GM21447 (cell line): ENCODE results near the gene COX4I1.

Source experiments
- ATAC-seq: cut with Tn5 transposase; IDR thresholded peaks from one replicate; pipeline ENCODE4 v1.9.1; 2021; ENCODE audit not compliant: unreplicated experiment

The COX4I1 gene

DNA sequence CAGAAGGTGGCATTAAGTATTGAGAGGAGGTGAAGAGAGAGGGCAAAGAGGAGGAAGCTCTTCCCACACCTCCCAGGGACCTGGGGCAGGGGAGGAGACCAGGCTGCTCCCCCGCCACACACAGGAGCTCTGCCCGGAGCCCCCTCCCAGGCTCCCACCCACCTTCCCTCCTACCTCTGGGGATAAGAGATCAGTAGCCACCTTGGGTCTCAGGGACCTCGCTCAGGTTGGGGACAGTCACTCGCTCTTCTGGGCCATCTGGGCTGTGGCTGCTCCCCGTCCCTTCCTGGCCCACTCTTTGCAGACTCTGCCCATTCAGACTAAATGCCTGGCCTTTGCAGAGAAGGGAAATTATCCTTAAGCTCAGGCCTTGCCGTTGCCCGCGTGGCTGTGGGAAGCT, 33.7 kb upstream of the COX4I1 start:
- ATAC-seq = no peak

DNA sequence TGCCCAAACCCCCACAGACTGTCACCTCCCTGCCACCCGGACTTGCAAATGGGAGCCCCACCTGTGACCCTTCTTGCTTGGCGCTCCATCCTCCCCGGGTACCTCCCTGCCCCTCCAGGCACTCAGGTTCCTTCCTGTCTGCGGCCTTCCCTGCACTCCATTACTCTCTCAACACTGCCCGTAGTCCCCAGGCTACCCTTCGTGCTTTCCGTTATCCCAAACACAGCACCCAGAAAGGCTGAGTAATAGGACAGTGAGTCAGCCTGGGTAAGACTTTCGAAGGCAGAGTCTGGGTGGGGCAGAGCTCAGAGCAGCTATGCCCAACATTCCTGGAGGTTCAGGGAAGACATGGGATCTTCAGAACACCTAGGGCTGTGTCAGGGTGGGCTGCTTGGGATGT, 32.0 kb upstream of the COX4I1 start:
- no peak for ATAC-seq

DNA sequence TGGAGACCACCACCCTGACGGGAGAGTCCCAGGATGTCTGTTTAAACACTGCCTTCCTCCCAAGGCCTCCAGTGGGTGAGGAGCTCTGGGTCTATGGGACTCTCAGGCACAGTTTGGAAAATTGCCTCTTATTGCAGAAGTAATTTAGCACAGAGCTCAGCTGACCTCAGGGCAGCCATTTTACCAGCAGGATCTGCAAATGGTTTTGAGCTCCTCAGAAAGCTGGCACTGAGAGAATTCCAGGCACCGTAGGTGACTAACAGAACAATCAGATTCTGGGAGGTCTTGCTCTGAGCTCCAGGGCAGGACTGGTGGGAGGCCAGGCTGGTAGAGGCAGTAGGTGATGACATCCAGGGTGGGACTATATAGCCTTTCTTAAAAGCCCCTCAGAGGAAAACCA, 31.3 kb upstream of the COX4I1 start:
- ATAC-seq = no peak

DNA sequence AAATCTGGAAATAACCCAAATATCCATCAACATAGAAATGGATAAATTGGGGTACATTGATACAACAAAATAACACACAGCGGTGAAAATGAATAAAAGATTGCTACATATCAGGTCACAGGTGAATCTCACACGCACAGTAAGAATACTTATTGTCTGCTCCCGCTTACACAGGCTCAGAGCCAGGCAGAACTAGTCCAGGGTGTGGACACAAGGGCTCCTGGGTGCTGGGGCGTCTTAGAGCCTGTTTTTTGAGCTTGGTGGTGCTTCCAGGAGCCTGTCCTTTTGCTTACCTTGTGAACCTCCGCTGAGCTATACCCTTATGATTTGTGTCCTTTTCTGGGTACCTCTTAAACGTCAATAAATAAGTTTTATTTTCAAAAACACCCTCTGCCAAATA, 28.8 kb upstream of the COX4I1 start:
- ATAC-seq = no peak

DNA sequence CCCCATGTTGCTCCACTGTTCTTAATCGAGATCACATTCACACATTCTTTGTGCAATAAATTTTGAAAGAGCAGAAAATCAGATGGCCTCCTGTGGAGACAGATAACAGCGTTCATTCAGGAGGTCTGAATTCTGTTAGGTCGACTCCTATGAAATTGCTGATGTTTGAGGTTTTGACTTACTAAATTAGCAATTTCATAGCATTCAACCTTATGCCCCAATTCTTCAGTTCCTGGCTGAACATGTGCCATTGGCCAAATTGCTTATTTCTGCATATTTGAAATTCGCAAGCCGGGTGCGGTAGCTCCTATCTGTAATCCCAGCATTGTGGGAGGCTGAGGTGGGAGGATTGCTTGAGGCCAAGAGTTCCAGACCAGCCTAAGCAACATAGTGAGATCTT, 26.5 kb upstream of the COX4I1 start:
- no peak for ATAC-seq

DNA sequence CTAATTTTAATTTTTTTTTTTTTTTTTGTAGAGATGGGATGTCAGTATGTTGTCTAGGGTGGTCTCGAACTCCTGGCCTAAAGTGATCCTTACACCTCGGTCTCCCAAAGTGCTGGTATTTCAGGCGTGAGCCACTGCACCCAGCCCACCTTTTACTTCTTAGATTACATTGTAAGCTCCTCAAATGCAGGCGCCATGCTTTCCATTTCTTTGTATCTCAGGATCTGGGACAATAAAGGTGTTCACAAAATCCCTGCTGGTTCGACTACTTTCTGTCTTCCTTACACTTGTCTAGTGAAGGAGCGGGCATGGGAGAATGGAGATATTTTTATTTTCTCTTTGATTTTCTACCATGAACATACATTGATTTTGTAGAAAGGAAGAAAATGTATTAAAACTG, 25.4 kb upstream of the COX4I1 start:
- no peak for ATAC-seq

DNA sequence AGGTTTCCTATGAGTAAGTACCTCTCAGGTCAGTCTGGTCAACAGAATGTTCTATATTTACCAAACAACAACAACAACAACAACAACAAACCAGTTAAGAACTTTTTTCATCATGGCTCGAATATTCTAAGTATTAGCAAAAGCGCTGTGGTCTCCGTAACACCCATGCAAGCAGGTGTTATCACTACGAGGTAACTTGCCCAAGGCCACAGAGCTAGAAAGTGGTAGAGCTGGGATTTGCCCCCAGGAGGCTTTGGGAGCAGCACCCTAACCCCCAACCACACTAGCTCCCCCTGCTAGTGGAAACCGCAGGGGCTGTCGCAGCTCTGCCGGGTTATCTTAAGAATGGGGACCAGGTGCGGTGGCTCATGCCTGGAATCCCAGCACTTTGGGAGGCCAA, 24.7 kb upstream of the COX4I1 start:
- no peak for ATAC-seq

DNA sequence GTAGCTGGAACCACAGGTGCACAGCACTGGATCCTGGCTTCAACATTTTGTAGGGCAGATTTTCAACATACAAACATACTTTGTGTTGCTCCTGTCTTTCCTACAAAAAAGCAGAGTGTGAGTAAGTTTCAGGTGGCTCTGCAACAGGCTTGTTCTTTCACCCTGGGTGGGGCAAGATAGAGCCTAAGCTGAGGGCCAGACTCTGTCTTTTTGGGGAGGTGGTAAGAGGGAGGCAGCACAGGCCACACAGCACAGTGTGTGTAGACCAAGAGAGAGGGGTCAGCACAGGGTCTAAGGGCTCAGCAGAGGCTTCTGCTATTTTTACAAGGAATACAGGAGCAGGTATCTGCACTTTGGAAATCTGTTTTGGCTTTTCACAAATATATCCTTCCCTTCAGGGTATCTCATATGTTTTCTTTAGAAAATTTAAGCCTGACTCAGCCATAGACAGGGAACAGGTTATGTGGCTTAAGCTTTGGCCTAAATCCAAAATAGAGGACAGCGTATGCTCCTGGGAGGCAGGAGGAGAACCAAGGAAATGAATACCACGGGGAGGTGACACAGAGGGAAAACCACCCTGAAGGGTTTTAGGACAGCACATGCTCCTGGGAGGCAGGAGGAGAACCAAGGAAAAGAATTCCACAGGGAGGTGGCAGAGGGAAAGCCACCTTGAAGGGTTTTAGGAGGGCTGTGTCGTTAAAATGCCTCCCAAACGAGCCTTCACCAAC, 21.7 kb upstream of the COX4I1 start:
- no peak for ATAC-seq

DNA sequence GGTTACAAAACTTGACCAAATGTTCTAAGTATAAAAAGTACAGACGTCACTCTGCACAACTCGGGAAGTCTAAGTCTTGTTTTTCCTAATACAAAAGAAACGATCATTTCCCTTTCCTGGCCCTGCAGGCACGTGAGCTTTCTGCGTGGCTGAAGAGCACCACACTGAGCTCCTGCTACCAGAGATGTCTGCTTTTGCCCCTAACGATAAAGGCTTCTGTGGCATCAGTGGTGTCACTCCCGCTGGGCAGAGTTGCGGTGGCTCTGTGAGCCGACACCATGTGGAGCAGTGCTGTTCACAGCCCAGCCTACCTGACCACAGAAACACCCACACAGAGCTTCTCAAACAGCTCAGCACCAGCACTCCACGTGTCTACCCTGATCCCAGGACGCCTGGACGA, 20.6 kb upstream of the COX4I1 start:
- no peak for ATAC-seq

DNA sequence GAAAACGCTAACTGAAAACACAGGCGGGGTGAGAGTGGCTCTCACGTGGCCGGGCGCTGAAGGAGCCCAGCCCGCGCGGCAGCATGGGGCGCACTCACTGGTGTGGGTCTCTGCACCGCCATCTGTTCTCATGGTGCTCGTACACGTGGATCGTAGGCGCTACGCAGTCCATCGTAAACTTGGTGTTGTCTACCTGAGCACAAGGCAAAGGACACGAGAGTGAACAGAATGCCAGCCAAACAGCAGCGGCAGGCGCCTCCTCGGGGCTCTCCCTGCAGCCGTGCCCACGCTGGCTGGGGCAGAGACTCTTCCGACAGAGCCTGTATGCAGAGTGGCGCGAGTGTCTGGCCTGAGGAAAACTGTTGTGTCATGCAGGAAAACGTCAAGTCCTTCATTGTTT, 19.2 kb upstream of the COX4I1 start:
- no peak for ATAC-seq

DNA sequence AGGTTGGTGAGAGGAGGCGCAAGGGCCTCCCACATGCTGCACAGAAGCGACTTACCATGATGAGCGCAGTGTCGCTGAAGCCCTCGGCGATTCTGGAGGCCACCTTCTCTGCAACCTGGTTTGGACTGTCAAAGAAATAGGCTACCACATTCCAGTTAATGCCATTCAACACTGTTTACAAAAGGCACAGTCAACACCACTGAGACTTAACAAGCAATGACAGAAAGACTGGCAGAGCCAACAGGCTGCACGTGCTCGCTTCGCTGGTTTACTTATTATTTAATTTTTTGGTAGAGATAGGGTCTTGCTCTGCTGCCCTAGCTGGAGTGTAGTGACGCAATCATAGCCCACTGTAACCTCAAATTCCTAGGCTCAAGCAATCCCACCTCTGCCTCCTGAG, 18.3 kb upstream of the COX4I1 start:
- ATAC-seq = no peak

DNA sequence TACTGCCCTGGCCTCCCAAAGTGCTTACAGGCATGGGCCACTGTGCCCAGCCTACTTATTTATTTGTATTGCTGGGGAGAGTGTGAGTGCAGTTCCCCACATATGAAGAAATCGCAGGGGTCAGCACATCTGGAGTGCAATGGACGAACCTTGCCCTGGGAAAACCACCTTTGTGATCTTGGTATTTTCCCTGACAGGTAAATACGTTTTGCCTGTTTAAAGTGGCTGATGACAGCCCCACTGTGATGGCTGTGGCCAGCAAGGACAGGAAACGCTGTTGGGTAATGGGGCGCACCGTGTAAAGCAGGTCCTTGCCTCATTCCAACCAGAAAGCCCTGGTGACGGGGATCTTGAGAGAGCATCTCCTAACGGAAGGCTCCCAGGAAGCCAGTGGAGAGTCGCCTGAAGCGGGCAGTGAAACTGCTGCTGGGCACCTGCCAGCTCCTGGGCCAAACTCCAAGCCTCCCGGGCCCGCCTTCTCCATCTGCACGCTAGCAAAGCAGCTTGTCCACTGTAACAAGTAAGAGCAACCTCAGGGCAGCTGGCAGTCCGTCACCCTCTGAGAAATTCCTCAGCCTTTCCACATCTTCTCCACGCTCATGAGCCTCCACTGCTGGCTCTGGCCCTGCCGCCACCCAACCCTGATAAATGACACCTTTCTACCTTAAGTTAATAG, 17.7 kb upstream of the COX4I1 start:
- no peak for ATAC-seq

DNA sequence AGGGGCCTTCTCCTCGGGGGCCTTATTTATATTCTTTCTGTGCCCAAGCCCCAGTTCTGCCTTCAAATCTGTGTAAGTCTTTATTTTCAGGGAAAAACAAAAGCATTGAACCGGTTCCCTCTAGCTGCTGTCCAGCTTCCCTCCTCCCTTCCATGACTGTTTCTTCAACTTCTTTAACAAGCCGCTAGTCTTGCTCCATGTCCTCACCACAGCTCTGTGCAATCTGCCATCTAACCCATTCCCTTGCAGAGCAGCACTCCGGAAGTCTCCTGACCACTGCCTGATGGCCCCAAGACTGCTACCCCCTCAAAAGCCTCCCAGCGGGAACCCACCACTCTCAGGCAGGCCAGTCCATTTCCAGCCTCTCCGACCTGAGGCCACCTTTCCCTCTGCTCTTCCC, 17.0 kb upstream of the COX4I1 start:
- no peak for ATAC-seq

DNA sequence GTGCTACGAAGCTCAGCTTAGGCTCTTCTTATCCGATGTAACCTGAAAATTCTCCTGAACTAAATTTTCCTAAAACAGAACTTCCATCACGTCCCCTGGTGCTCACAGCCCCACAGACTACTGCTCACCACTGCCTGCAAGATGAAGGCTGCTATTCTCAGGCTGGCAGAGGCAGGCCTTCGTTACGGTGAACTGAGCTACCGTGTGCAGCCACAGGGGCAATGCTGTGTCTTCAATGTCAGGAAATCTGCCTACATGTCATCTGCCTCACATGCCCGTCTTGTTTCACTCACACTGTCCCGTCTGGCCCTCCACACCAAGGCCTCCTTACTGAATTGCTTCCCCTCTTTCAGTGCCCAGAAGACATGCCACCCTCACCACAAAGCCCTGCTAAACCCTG, 16.1 kb upstream of the COX4I1 start:
- no peak for ATAC-seq

DNA sequence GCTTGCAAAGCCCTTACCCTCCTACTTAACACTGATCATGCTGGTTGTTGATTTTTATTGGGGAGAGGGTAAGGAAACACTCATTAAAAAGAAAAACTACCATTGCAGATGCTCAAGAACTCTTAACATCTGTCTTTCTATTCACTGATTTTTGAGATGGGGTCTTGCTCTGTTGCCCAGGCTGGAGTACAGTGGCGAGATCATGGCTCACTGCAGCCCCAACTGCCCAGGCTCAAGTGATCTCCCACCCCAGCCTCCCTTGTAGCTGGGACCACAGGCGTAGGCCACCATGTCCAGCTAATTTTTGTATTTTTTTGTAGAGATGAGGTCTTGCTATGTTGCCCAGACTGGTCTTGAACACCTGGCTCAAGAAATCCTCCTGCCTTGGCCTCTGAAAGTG, 14.7 kb upstream of the COX4I1 start:
- ATAC-seq = no peak

DNA sequence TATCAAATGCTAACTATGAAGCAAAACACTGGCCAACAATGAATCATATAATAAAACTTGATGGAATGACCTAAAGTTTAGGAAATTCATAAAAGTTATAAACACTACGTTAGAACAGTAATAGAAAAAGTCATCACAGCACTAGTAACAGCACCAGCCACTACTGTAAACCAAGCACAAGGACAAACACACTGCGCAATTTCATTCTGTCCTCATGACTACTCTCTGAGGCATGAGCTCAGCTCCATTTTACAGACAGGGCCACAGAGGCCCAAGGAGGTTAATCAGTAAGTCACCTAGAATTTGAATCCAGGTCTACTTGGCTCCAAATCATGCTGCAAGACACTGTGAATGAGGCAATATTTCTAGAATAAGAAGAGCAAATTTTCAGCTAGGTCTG, 13.6 kb upstream of the COX4I1 start:
- no peak for ATAC-seq

DNA sequence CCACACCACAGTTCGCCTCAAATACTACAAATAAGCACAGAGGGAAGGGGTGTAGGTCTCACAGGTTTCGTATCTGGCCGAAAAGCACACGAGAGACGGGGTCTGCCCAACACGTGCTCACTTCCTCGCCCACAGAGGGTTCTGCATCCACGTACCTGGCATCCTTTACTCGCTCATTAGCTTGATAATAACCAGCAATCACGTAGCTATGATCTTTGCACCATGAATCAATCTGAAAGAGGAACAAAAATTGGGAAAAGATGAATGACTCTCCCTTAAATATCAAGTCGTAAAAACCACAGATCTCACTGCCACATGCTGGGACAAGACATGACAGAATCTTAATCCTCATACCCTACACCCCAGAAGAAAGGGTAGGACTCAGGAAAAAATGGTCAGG, 10.7 kb upstream of the COX4I1 start:
- ATAC-seq = no peak

DNA sequence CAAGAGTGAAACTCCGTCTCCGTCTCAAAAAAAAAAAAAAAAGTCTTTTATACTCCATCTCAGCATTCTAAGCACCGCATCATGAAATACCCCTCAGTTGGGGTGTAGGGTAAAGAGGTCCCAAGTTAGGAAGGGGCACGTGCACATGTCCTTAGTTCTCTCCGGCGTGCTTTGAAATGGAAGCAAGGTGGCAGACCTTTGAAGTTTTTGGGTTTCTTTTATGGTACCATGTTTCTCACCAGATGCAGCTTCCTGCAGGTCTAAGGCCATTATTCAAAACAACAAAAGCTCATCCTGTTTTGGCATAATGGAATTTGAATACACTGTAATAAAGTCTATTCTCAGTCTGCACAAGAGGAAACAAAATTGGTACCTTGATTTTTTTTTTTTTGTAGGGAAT, 9.7 kb upstream of the COX4I1 start:
- no peak for ATAC-seq

DNA sequence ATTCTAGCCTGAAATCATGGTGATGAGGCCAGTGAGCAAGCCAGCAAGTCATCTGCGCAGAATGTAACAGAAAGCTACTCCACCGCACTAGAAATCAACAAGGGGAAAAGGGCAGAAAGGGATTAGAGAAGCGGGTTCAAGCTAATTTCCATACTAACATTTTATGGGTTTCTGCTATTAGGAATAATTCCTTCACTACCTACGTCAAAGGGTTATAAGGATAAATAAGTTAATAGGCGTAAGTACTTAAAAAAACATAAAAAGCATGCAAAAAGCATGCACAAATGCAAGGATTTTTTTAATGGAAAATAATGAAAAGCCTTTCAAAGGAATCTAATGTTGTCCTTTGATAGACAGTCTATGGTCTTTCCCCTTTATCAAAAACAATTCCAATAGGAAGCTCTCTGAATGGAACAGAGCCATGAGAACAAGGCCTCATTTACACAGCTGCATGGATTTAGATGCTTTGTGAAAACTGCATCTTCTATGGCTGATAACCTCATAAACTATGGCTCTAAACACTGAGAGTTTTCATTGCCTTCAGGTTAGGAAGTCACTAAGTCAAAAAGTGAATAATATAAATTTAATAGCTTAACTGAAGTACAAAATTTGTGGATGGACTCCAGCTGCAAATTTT, 5.7 kb upstream of the COX4I1 start:
- no peak for ATAC-seq

DNA sequence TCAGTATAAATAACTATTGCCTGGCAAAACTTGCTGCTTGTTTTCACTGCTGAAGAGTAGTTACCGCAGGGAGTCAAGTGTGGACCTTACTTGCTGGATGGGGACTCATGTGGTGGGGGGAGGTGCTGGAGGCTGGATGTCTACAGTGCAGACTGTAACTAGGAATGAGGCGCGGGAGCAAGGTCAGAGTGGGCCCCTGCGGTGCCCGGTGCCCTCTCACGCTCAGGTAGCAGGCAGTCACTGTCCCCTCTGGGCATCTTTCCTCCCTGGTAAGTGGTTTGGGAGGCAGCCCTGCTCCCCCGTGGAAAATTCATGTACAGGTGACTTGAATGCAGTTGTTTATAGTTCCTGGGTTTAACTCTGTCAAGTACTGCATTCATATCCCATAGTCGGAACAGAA, 4.8 kb upstream of the COX4I1 start:
- no peak for ATAC-seq

DNA sequence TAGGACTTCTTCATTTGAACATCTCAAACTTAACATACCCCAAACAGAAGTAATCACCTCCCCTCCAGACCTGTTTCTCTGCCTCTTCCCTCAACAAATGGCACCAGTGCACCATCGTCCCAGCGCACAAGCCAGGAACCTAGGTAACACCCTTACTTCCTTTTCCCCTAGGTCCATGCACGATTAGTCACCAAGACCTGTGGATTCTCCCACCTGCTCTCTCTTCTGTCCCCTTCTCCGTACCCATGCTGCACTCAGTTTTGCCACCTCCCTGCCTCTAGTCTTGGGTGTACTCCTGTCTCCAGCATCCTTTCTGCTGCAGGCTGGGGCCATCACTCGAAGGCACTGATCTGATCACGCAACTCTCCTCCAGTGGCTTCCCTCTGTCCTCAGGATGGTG, 3.3 kb upstream of the COX4I1 start:
- ATAC-seq = no peak

DNA sequence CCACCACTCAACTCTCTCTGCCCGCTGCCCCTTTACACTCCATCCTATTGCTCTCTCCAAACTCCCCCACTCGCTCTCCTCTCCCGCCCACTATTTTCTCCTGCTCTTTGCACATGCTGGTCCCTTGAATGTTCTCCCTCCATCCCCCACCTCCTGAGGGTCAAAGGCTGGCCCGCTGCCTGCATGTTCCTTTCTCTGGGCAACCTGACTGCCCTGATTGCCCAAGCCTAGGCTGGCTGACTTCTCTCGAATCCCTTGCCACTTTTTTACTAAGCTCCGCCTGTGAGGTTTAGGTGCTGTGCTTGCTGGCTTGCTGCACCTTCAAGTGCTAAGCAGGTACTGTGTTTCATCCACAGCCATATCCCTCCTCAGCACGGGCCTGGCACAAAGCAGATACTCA, 2.9 kb upstream of the COX4I1 start:
- ATAC-seq = no peak
